Testis (tissue), 3 donors: ENCODE data around the gene WDR19. TPM values are rescaled to one million over a fixed set of nuclear protein-coding genes. Genes with fewer than 3 reads are reported as not detected.
"Not testable (repeated sequence)": the region's sequence is repeated elsewhere in the genome, so short reads cannot be mapped to it uniquely, and the experiment has no call there.

Experiments
- DNase-seq: peaks from one replicate; pipeline ENCODE4 v3.0.0-alpha.2; 2019
- H3K27ac ChIP-seq, 2 donors: fragments of 200-600 bp; sonication (generic); one replicate each; pipeline ENCODE4 v1.5.1; 2019
- H3K27me3 ChIP-seq: fragments of 200-600 bp; sonication (generic); one replicate; pipeline ENCODE4 v1.5.1; 2019
- H3K36me3 ChIP-seq: fragments of 200-600 bp; sonication (generic); one replicate; pipeline ENCODE4 v1.5.1; 2017; ENCODE audit warnings: low read depth; ENCODE audit errors: missing control alignments
- H3K4me1 ChIP-seq: fragments of 200-600 bp; sonication (generic); one replicate; pipeline ENCODE4 v1.5.1; 2019
- H3K4me3 ChIP-seq, 2 donors: fragments of 200-600 bp; sonication (generic); one replicate each; pipeline ENCODE4 v1.5.1; 2017 to 2019
- H3K9me3 ChIP-seq: fragments of 200-600 bp; sonication (generic); one replicate; pipeline ENCODE4 v1.5.1; 2017
- CTCF ChIP-seq, 3 experiments: fragments of 450-650 bp in 2 of 3; fragments of 200-600 bp in 1 of 3; sonication (generic) in 1 of 3; IDR thresholded peaks; one replicate each; pipeline ENCODE4 v1.5.1; 2016 to 2019; ENCODE audit warnings: antibody characterized with exemption in 3 of 3, mild to moderate bottlenecking in 2 of 3, moderate library complexity in 1 of 3
- POLR2A ChIP-seq: fragments of 450-650 bp; IDR thresholded peaks from one replicate; pipeline ENCODE4 v1.6.1; 2017; ENCODE audit warnings: antibody characterized with exemption, mild to moderate bottlenecking, moderate library complexity
- WGBS, 2 donors: methylation state at CpG; one replicate each; pipeline ENCODE4 v1.1.5; 2018; 5-methylcytosine and 5-hydroxymethylcytosine counted together
- intact Hi-C: fragments of 100-400 bp; cut with DNase I; formaldehyde crosslinking; loops from one replicate; pipeline ENCODE4 v1.15.1; 2023; ENCODE audit warnings: low total_unique reads
- polyA plus RNA-seq: library from polyadenylated mRNA; stranded (reverse); fragments of 350-450 nt; fragmentation: Illumina TruSeq; extraction: RNeasy Lipid Tissue Mini Kit (QIAGEN cat#74804); gene quantifications from one replicate; pipeline ENCODE4 v1.2.3, GENCODE V29; 2014; ENCODE audit warnings: low read depth, low replicate concordance; ENCODE audit not compliant: insufficient read depth
- total RNA-seq, 2 donors: library from RNA; depleted of rRNA; stranded (reverse); fragments of >200 nt; gene quantifications; one replicate each; pipeline ENCODE4 v1.2.3, GENCODE V29; 2016

Gene WDR19
- total and polyA plus RNA-seq, 3 donors from 2014 or later: 44.6 to 56.5 (median 49.3) TPM

- intact Hi-C loops: no loop called here
- 65 to 84% methylated on average over 12 of the region's 12 CpGs for WGBS, 2 donors
- H3K27me3 ChIP-seq: no peaks in the 10 kb centered on the region
- TF ChIP-seq POLR2A: no peak
- no peak for TF ChIP-seq CTCF (IDR thresholded peaks at IDR 0.05)
- DNase-seq: no peak
- no peak overlapping the region for H3K4me3 ChIP-seq
- H3K27ac ChIP-seq: no peak overlapping the region
- no peaks in the 10 kb centered on the region for H3K36me3 ChIP-seq
- no peaks in the 10 kb centered on the region for H3K4me1 ChIP-seq
- no peaks in the 10 kb centered on the region for H3K9me3 ChIP-seq
Observed at GRCh38 chr4:39170301-39170700, 12.0 kb upstream of the WDR19 start.

- no peaks in the 10 kb centered on the region for H3K9me3 ChIP-seq
- no peaks in the 10 kb centered on the region for H3K27me3 ChIP-seq
- no peak for TF ChIP-seq CTCF (IDR thresholded peaks at IDR 0.05)
- TF ChIP-seq POLR2A: no peak
- no peaks in the 10 kb centered on the region for H3K36me3 ChIP-seq
- H3K4me1 ChIP-seq: no peaks in the 10 kb centered on the region
- DNase-seq: no peak
- H3K4me3 ChIP-seq: no peak overlapping the region
- H3K27ac ChIP-seq: no peak overlapping the region
- intact Hi-C loops: no loop called here
Observed at GRCh38 chr4:39178706-39179105, 3.6 kb upstream of the WDR19 start.

- WGBS, 2 donors: 35 to 45% methylated on average over 3 of the region's 3 CpGs
- intact Hi-C loops: no loop called here
- H3K27me3 ChIP-seq: no peaks in the 10 kb centered on the region
Observed at GRCh38 chr4:39179681-39180080, 2.6 kb upstream of the WDR19 start.

GRCh38 chr4:39180629-39181028, 1.7 kb upstream of the WDR19 start:
- DNase-seq, H3K36me3 ChIP-seq, H3K27me3 ChIP-seq, intact Hi-C loops, H3K9me3 ChIP-seq, H3K4me1 ChIP-seq, H3K27ac ChIP-seq: not testable (repeated sequence)
- WGBS, 2 donors: 69 to 75% methylated on average over 17 of the region's 17 CpGs
- peak overlapping the region in 1 of 2 donors; percentile 27 for H3K4me3 ChIP-seq

More at GRCh38 chr4:39179681-39180080, 2.6 kb upstream of the WDR19 start:
- Histone ChIP-seq H3K4me3 (no peak overlapping the region), H3K27ac (no peak overlapping the region), H3K9me3 (no peaks in the 10 kb centered on the region), H3K4me1 (no peaks in the 10 kb centered on the region), H3K36me3 (no peaks in the 10 kb centered on the region)
- TF ChIP-seq CTCF (IDR thresholded peaks at IDR 0.05) (no peak), POLR2A (no peak)
- DNase-seq: no peak

- no peak for DNase-seq
- H3K27ac ChIP-seq: peak overlapping the region in 1 of 2 donors; percentile 74
Observed at GRCh38 chr4:39181520-39181904, 817 bp upstream of the WDR19 start.

More at GRCh38 chr4:39181520-39181904, 817 bp upstream of the WDR19 start:
- intact Hi-C loops: no loop called here
- TF ChIP-seq CTCF (IDR thresholded peaks at IDR 0.05) (no peak), POLR2A (no peak)
- peak overlapping the region; percentile 78 to 81 for H3K4me3 ChIP-seq
- 57 to 65% methylated on average over 9 of the region's 9 CpGs for WGBS, 2 donors
- no peaks in the 10 kb centered on the region for H3K27me3 ChIP-seq
- no peaks in the 10 kb centered on the region for H3K4me1 ChIP-seq
- H3K9me3 ChIP-seq: no peaks in the 10 kb centered on the region
- H3K36me3 ChIP-seq: no peaks in the 10 kb centered on the region
